Tibial nerve (tissue), 4 donors: ENCODE data around the gene TRMT11.

Experiments
- CTCF ChIP-seq, 5 experiments: fragments of 200-600 bp in 3 of 5; fragments of 450-650 bp in 2 of 5; sonication (generic) in 3 of 5; IDR thresholded peaks; one replicate each; pipeline ENCODE4 v1.5.1; 2016 to 2019; ENCODE audit warnings: antibody characterized with exemption in 5 of 5, mild to moderate bottlenecking in 3 of 5, moderate library complexity in 2 of 5
- EP300 ChIP-seq, 2 donors: sonication (generic); formaldehyde crosslinking; IDR thresholded peaks; one replicate each; pipeline ENCODE4 v1.6.1; 2017; ENCODE audit warnings: antibody characterized with exemption in 2 of 2, mild to moderate bottlenecking in 1 of 2
- POLR2A ChIP-seq, 2 donors: fragments of 450-650 bp; IDR thresholded peaks; one replicate each; pipeline ENCODE4 v1.6.1; 2017; ENCODE audit warnings: antibody characterized with exemption in 2 of 2, mild to moderate bottlenecking in 2 of 2, moderate library complexity in 2 of 2

DNA sequence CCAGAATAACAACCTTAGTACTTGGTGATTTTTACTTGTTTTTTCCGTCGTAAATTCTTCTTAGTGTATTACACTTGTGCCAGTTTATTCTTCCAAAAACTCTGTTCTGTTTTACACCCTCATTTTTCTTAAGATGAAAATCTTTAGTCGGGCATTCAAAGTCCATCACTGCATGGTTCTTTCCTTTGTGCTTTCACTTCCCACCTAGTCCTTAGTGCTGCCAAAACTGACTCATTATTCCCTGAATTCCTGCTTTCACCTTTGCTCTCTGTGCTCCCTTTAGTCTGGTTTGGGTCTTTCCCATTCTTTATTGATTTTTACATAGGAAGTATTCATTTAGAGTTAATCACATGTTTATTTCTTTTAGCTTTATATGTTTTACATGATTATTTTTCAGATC is 3.3 kb downstream of the TRMT11 start:
- no peak for TF ChIP-seq CTCF (IDR thresholded peaks at IDR 0.05)
- TF ChIP-seq POLR2A (IDR thresholded peaks at IDR 0.05): no peak
- TF ChIP-seq EP300 (IDR thresholded peaks at IDR 0.05): no peak
